PC-9 (cell line): Measurements from ENCODE around the gene OLFM4. TPM values are rescaled to one million over a fixed set of nuclear protein-coding genes. Genes with fewer than 3 reads are reported as not detected.

Source experiments
- BruUV-seq: library from RNA; stranded (reverse); fragments of 400-500 nt; replicated peaks from 2 replicates; lab custom pipeline; 2021; lab: Mats Ljungman, UMichigan
- CTCF ChIA-PET: fragments of 300-600 bp; sonication (Branson Sonifier 250); formaldehyde crosslinking; loops from one replicate; lab custom pipeline; 2022; ENCODE audit warnings: antibody characterized with exemption; lab: Charles Lee
- POLR2A ChIA-PET: fragments of 300-600 bp; sonication (Branson Sonifier 250); formaldehyde crosslinking; loops from one replicate; lab custom pipeline; 2022; ENCODE audit warnings: antibody characterized with exemption; ENCODE audit not compliant: unreplicated experiment; lab: Charles Lee
- DNase-seq, 2 experiments: peaks; one replicate each; pipeline versions ENCODE4 v3.0.0 to v3.0.0-alpha.2; 2015 to 2022; ENCODE audit warnings: mixed read lengths in 1 of 2
- H2AFZ ChIP-seq: fragments of 200-600 bp; sonication (generic); 2 replicates; pipeline ENCODE4 v1.8.1; 2017; ENCODE audit warnings: antibody characterized with exemption
- H3F3A ChIP-seq: fragments of 200-600 bp; sonication (generic); 2 replicates; pipeline ENCODE4 v1.8.1; 2017; ENCODE audit warnings: antibody characterized with exemption, mild to moderate bottlenecking, low read depth; ENCODE audit not compliant: insufficient read depth
- H3K27ac ChIP-seq: fragments of 200-600 bp; sonication (generic); 2 replicates; pipeline ENCODE4 v1.6.1; 2016; ENCODE audit warnings: mixed run types
- H3K27me3 ChIP-seq: fragments of 200-600 bp; sonication (generic); 2 replicates; pipeline ENCODE4 v1.6.1; 2016; ENCODE audit warnings: low read depth, mixed run types; ENCODE audit not compliant: insufficient read depth
- H3K36me3 ChIP-seq: fragments of 200-600 bp; sonication (generic); 2 replicates; pipeline ENCODE4 v1.6.1; 2016; ENCODE audit warnings: low read depth, mixed run types
- H3K4me1 ChIP-seq: fragments of 200-600 bp; sonication (generic); replicated peaks from 2 replicates; pipeline ENCODE4 v1.6.1; 2016; ENCODE audit warnings: mixed run types; ENCODE audit not compliant: insufficient read depth
- H3K4me2 ChIP-seq: fragments of 200-600 bp; sonication (generic); 2 replicates; pipeline ENCODE4 v1.6.1; 2017; ENCODE audit warnings: mixed run types
- H3K4me3 ChIP-seq: fragments of 200-600 bp; sonication (generic); 2 replicates; pipeline ENCODE4 v1.6.1; 2016; ENCODE audit warnings: mixed run types
- H3K79me2 ChIP-seq: fragments of 200-600 bp; sonication (generic); 2 replicates; pipeline ENCODE4 v1.6.1; 2017; ENCODE audit warnings: low read depth, mixed run types
- H3K9me2 ChIP-seq: fragments of 200-600 bp; sonication (generic); 2 replicates; pipeline ENCODE4 v1.8.1; 2017; ENCODE audit warnings: mild to moderate bottlenecking; ENCODE audit not compliant: insufficient read depth
- H3K9me3 ChIP-seq: fragments of 200-600 bp; sonication (generic); 2 replicates; pipeline ENCODE4 v1.8.1; 2016; ENCODE audit warnings: low read depth; ENCODE audit not compliant: insufficient read depth
- H4K20me1 ChIP-seq: fragments of 200-600 bp; sonication (generic); 2 replicates; pipeline ENCODE4 v1.8.1; 2017; ENCODE audit not compliant: insufficient read depth
- EZH2 ChIP-seq: fragments of 200-600 bp; sonication (generic); IDR thresholded peaks from 2 replicates; pipeline ENCODE4 v1.8.0; 2017; ENCODE audit warnings: antibody characterized with exemption, low read depth
- intact Hi-C: fragments of 100-400 bp; cut with micrococcal nuclease; formaldehyde crosslinking; loops from one replicate; pipeline ENCODE4 v1.10.0; 2022; ENCODE audit not compliant: unreplicated experiment
- total RNA-seq: library from RNA; stranded (reverse); gene quantifications from 2 replicates; pipeline ENCODE4 v1.2.3, GENCODE V29; 2021
- TF ChIP-seq, protein P1 (sequence below): fragments of 200-600 bp; sonication (generic); conservative IDR thresholded peaks from 2 replicates; pipeline ENCODE4 v1.6.1; 2017; ENCODE audit warnings: mixed run types, antibody characterized with exemption, mild to moderate bottlenecking, moderate library complexity

OLFM4 gene
- total RNA-seq, 1 experiment from 2014 or later, result not detected

DNA sequence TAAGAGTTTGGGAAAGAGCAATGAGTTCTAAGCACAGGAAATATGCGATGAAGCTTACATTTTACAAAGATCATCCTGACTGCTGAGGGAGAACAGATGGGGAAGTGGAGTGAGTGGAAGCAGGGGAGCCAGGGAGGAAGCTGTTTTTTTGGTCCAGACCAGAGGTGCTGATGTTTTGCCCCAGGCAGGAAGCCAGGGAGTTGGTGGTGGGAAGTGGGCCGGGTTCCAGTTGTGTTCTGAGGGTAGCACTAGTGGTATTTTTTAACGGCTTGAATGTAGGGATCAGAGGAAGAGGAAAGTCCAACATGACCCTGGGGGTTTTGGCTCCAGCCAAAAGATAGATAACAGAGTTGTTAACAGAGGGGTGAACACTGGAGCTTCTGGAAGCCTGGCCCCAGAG is 20.7 kb upstream of the OLFM4 start:
- no TSS peak for BruUV-seq
- no peaks in the 10 kb centered on the region for H3K27me3 ChIP-seq

DNA sequence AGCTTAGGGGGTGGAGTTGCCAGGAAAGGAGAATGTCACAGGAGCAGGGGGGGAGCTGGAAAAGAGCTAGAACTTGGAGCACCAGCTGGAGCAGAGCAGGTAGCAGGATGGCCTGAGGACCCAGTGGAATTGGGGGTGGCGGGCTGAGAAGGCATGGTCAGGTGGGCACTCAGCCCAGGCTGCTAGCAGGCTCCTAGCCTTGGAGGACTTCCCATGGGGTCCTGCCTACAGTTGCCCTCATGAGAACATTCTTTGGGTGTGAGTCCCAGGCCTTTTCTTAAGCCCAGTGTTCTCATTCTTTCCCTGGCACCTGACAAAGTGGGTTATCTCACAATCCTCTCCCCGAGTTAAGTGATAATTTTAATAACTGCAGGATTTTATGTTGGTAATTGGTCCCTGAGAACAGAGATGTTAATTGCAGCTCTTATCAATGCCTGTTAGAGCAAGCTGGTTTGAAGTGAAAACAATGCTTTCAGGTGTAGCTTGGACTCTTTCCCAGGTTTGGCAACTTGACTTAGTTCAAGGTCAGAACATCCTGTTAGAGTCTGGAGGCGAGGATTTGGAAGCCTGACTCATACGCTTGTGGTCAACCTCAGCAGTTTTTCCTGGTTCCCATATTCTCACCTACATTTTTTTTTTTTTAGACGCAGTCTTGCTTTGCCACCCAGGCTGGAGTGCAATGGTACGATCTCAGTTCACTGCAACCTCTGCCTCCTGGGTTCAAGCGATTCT is 18.1 kb upstream of the OLFM4 start:
- TF ChIP-seq, protein P1, sequence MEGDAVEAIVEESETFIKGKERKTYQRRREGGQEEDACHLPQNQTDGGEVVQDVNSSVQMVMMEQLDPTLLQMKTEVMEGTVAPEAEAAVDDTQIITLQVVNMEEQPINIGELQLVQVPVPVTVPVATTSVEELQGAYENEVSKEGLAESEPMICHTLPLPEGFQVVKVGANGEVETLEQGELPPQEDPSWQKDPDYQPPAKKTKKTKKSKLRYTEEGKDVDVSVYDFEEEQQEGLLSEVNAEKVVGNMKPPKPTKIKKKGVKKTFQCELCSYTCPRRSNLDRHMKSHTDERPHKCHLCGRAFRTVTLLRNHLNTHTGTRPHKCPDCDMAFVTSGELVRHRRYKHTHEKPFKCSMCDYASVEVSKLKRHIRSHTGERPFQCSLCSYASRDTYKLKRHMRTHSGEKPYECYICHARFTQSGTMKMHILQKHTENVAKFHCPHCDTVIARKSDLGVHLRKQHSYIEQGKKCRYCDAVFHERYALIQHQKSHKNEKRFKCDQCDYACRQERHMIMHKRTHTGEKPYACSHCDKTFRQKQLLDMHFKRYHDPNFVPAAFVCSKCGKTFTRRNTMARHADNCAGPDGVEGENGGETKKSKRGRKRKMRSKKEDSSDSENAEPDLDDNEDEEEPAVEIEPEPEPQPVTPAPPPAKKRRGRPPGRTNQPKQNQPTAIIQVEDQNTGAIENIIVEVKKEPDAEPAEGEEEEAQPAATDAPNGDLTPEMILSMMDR, result no peak
- TF ChIP-seq EZH2, result no peak
- ChIA-PET CTCF (no interaction called here), POLR2A (interaction anchor here (0.7 kb wide), 1 partner anchor 357 kb away, joined by 3 read pairs; no protein-coding TSS in a partner anchor)
- no peak overlapping the region for H2AFZ ChIP-seq
- no peaks in the 10 kb centered on the region for H3K79me2 ChIP-seq
- no peaks in the 10 kb centered on the region for H3F3A ChIP-seq
- intact Hi-C loops, result no loop called here
- H3K4me1 ChIP-seq, result no peaks in the 10 kb centered on the region
- H4K20me1 ChIP-seq, result no peaks in the 10 kb centered on the region
- H3K27ac ChIP-seq, result no peak overlapping the region
- H3K9me3 ChIP-seq, result no peaks in the 10 kb centered on the region
- no peak overlapping the region for H3K4me2 ChIP-seq
- H3K27me3 ChIP-seq, result no peaks in the 10 kb centered on the region
- DNase-seq, result peak in 1 of 2 experiments; percentile 65
- H3K36me3 ChIP-seq, result no peaks in the 10 kb centered on the region
- no peaks in the 10 kb centered on the region for H3K9me2 ChIP-seq
- no TSS peak for BruUV-seq
- no peak overlapping the region for H3K4me3 ChIP-seq

More for the DNA sequence above, 20.7 kb upstream of the OLFM4 start:
- Histone ChIP-seq H3K9me2 (no peaks in the 10 kb centered on the region), H3K79me2 (no peaks in the 10 kb centered on the region), H3K4me1 (no peaks in the 10 kb centered on the region), H3K9me3 (no peaks in the 10 kb centered on the region), H3K27ac (no peak overlapping the region), H4K20me1 (no peaks in the 10 kb centered on the region; the same call in 1 of the 2 replicates), H3K4me3 (no peak overlapping the region), H3F3A (no peaks in the 10 kb centered on the region), H3K4me2 (no peak overlapping the region), H2AFZ (no peak overlapping the region), H3K36me3 (no peaks in the 10 kb centered on the region)
- ChIA-PET POLR2A (no interaction called here), CTCF (no interaction called here)
- intact Hi-C loops, result no loop called here
- no peak for DNase-seq
- TF ChIP-seq, protein P1, result no peak
- TF ChIP-seq EZH2, result no peak

DNA sequence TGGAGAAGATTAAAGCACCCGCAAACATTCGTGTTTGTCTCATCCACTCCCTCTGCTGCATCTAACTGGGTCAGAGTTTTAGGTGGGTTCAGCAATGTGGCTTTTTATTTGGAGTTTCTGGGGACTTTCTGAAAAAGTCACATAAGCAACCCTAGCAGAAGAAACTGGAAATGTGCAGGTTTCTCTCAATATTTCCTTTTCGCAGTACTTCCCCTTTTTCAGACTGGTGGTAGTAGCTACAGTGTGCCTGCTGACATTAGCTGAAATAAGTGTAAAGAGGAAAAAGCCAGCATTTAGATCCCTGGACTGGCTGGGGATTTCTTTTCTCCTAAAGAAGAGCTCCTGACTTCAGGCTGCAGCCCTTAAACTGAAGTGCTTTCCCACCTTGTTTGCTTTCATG is 15.9 kb upstream of the OLFM4 start:
- TF ChIP-seq EZH2, result no peak
- TF ChIP-seq, protein P1, result no peak

More for the DNA sequence above, 15.9 kb upstream of the OLFM4 start:
- Histone ChIP-seq H3K36me3 (no peaks in the 10 kb centered on the region), H3K9me3 (no peaks in the 10 kb centered on the region), H3K4me1 (no peaks in the 10 kb centered on the region), H3F3A (no peaks in the 10 kb centered on the region), H3K4me3 (no peak overlapping the region), H3K27ac (no peak overlapping the region), H3K79me2 (no peaks in the 10 kb centered on the region), H4K20me1 (no peaks in the 10 kb centered on the region), H3K4me2 (no peak overlapping the region), H3K27me3 (no peaks in the 10 kb centered on the region), H3K9me2 (no peaks in the 10 kb centered on the region), H2AFZ (no peak overlapping the region)
- ChIA-PET CTCF (no interaction called here), POLR2A (no interaction called here)
- intact Hi-C loops, result no loop called here
- no peak for DNase-seq
- no TSS peak for BruUV-seq
